Bronchial epithelial cell (primary cell): ENCODE results near the gene CAMK2G. TPM values are rescaled to one million over a fixed set of nuclear protein-coding genes. Genes with fewer than 3 reads are reported as not detected.

Source experiments
- DNase-seq: peaks from one replicate; pipeline ENCODE4 v3.0.0-alpha.2; 2010; ENCODE audit warnings: low read depth
- FAIRE-seq: peaks from 2 replicates; lab custom pipeline; 2011; peaks lifted over from hg19 to GRCh38; lab: Jason Lieb, UNC
- H3K27me3 ChIP-seq: 2 replicates; pipeline ENCODE4 v1.5.1; 2011; ENCODE audit warnings: low read length; ENCODE audit not compliant: control insufficient read depth, insufficient read depth
- H3K36me3 ChIP-seq: 2 replicates; pipeline ENCODE4 v1.5.1; 2011; ENCODE audit warnings: low read length; ENCODE audit not compliant: control insufficient read depth, insufficient read depth
- H3K4me3 ChIP-seq: 2 replicates; pipeline ENCODE4 v1.5.1; 2011; ENCODE audit warnings: mild to moderate bottlenecking, low read depth, low read length, control low read depth
- CTCF ChIP-seq: IDR thresholded peaks from 2 replicates; pipeline ENCODE4 v1.5.1; 2011; ENCODE audit warnings: mild to moderate bottlenecking, moderate library complexity, low read length, control low read depth, inconsistent platforms; ENCODE audit not compliant: insufficient read depth, severe bottlenecking
- total RNA-seq: library from RNA; depleted of rRNA; stranded (reverse); fragments of >200 nt; gene quantifications from 2 replicates; pipeline ENCODE4 v1.2.1, GENCODE V29; 2014

Gene CAMK2G
- total RNA-seq, 1 donor from 2014 or later = 13.4 TPM

- peak; percentile 21 for TF ChIP-seq CTCF
- DNase-seq (peak; percentile 80), FAIRE-seq (no peak)
- Histone ChIP-seq H3K27me3 (no peaks in the 10 kb centered on the region), H3K4me3 (peak overlapping the region; percentile 79), H3K36me3 (peaks cover 21% of the 10 kb centered on the region)
Observed at GRCh38 chr10:73772281-73773151, 101.8 kb downstream of the CAMK2G start.

- FAIRE-seq = no peak
Observed at GRCh38 chr10:73771722-73772280, 102.6 kb downstream of the CAMK2G start.

GRCh38 chr10:73769396-73769795, 105.0 kb downstream of the CAMK2G start:
- H3K27me3 ChIP-seq = no peaks in the 10 kb centered on the region
- peaks cover 39% of the 10 kb centered on the region for H3K36me3 ChIP-seq
- DNase-seq (no peak), FAIRE-seq (no peak)
- H3K4me3 ChIP-seq = no peak overlapping the region
- no peak for TF ChIP-seq CTCF

More at GRCh38 chr10:73771722-73772280, 102.6 kb downstream of the CAMK2G start:
- H3K36me3 ChIP-seq = peaks cover 23% of the 10 kb centered on the region
- DNase-seq = peak; percentile 46
- peak overlapping the region; percentile 79 for H3K4me3 ChIP-seq
- H3K27me3 ChIP-seq = no peaks in the 10 kb centered on the region
- no peak for TF ChIP-seq CTCF

- FAIRE-seq (no peak), DNase-seq (no peak)
- no peaks in the 10 kb centered on the region for H3K27me3 ChIP-seq
- peak; percentile 36 for TF ChIP-seq CTCF
- no peak overlapping the region for H3K4me3 ChIP-seq
- peaks cover 40% of the 10 kb centered on the region for H3K36me3 ChIP-seq
Observed at GRCh38 chr10:73768881-73769280, 105.5 kb downstream of the CAMK2G start.

- H3K27me3 ChIP-seq = no peaks in the 10 kb centered on the region
- DNase-seq (no peak), FAIRE-seq (no peak)
- no peak for TF ChIP-seq CTCF
- H3K36me3 ChIP-seq = peaks cover 53% of the 10 kb centered on the region
- H3K4me3 ChIP-seq = no peak overlapping the region
Observed at GRCh38 chr10:73765066-73765465, 109.3 kb downstream of the CAMK2G start.
